AG09319 (cell line): ENCODE data around the gene CLTC.
"Not testable (repeated sequence)": the region's sequence is repeated elsewhere in the genome, so short reads cannot be mapped to it uniquely, and the experiment has no call there.

Experiments used
- DNase-seq: peaks from one replicate; pipeline ENCODE4 v3.0.0-alpha.2; 2010; ENCODE audit warnings: low read depth; ENCODE audit errors: extremely low read depth
- CTCF ChIP-seq: IDR thresholded peaks from 2 replicates; pipeline ENCODE4 v1.5.1; 2011; ENCODE audit warnings: low read depth, mild to moderate bottlenecking, inconsistent platforms, low read length, moderate library complexity

Gene CLTC

GRCh38 chr17:59619298-59620063, at the start of gene CLTC:
CLTC (plus strand) TSS chr17:59619895; CDS start chr17:59620132, 237 bp downstream.
- no peak for TF ChIP-seq CTCF
- peak; percentile 96 for DNase-seq

- no peak for TF ChIP-seq CTCF
Measured at GRCh38 chr17:59572301-59572924, 47.3 kb upstream of the CLTC start.

DNA sequence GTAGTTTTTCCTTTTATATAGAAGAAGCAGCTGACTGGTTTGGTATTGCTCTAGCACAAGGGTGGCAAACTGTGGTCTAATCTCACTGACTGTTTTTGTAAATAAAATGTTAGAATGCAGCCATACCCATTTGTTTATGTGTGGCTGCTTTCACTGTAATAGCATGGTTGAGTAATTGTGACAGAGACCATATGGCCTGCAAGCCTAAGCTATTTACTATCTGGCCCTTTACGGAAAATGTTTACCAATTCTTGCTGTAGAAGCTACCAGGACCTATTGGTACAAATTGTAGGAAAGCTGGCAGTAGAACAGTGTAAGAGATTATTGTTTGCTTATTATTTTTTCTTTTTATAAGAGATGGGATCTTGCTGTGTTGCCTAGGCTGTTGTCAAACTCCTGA, 35.5 kb upstream of the CLTC start:
- DNase-seq, result not testable (repeated sequence)

More at GRCh38 chr17:59572301-59572924, 47.3 kb upstream of the CLTC start:
- no peak for DNase-seq

DNA sequence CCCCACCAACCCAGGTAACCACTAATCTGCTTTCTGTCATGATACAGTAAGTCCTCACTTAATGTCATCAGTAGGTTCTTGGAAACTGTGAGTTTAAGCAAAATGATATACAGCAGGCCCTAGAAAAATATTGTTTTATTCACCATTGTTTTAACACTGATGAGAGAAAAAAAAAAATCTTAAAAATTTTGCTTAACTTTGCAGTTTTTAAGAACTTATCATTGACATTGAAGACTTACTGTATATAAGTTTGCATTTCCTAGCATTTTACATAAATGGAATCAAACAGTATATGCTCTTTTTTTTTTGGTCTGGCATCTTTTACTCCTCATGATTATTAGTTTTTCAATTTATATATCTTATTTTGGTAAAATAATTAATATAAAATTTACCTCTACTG, 19.5 kb upstream of the CLTC start:
- no peak for DNase-seq
- TF ChIP-seq CTCF, result no peak

GRCh38 chr17:59601130-59601529, 18.6 kb upstream of the CLTC start:
- no peak for DNase-seq
- no peak for TF ChIP-seq CTCF

GRCh38 chr17:59607061-59607460, 12.6 kb upstream of the CLTC start:
- DNase-seq, result no peak

DNA sequence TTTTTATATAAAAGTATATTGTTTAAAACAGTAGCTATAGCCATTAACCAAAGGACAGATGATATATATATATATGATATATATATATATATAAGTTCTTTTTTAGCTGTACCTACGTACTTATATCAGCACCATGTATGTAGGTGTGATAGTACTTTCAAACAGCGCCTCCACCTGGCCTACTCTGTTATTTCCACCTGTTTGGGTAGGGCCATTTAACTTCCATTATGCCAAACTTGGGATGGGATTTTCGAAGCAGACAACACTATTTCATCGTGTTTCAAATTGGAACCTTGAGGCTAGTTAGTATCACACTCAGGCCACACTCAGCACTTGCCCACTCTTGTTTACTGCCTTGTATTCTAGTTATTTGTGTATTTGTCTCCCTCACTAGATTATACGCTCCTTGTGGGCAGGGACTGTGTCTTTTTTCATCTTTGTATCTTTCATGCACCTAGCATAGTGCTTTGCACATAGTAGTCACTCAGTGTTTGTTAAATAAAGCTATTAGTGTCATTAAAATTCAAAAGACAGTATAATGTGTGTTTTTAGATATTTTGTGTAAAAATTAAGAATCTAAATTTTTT, 11.8 kb upstream of the CLTC start:
- no peak for DNase-seq
- no peak; the same call in none of the 2 replicates for TF ChIP-seq CTCF

More at GRCh38 chr17:59607061-59607460, 12.6 kb upstream of the CLTC start:
- no peak for TF ChIP-seq CTCF
